GM19240 (cell line): ENCODE results near the gene MRPL24.
"Not testable (repeated sequence)": the region's sequence is repeated elsewhere in the genome, so short reads cannot be mapped to it uniquely, and the experiment has no call there.

Experiments used
- DNase-seq: peaks from one replicate; pipeline ENCODE4 v3.0.0; 2011; ENCODE audit warnings: low spot score; ENCODE audit not compliant: insufficient read length

Gene MRPL24

GRCh38 chr1:156760092-156760795 is 19.4 kb upstream of the MRPL24 start:
- DNase-seq: no peak

- not testable (repeated sequence) for DNase-seq
Observed at GRCh38 chr1:156757572-156758253, 16.8 kb upstream of the MRPL24 start.

GRCh38 chr1:156756355-156756754 is 15.5 kb upstream of the MRPL24 start:
- DNase-seq: no peak

GRCh38 chr1:156755527-156755950 is 14.7 kb upstream of the MRPL24 start:
- no peak for DNase-seq

GRCh38 chr1:156754219-156754618 is 13.3 kb upstream of the MRPL24 start:
- no peak for DNase-seq

GRCh38 chr1:156752843-156753482 is 12.1 kb upstream of the MRPL24 start:
- DNase-seq: no peak

GRCh38 chr1:156751757-156752481 is 11.0 kb upstream of the MRPL24 start:
- DNase-seq: peak; percentile 91

- no peak for DNase-seq
Observed at GRCh38 chr1:156751451-156751756, 10.5 kb upstream of the MRPL24 start, which contains the start of gene HDGF. HDGF (minus strand) TSS chr1:156751675; CDS start chr1:156751429, 246 bp downstream.

- DNase-seq: no peak
Observed at GRCh38 chr1:156750711-156751450, 10.0 kb upstream of the MRPL24 start.

- no peak for DNase-seq
Observed at GRCh38 chr1:156750191-156750672, 9.3 kb upstream of the MRPL24 start.

GRCh38 chr1:156749419-156750118 is 8.7 kb upstream of the MRPL24 start:
- DNase-seq: no peak

GRCh38 chr1:156748670-156749418 is 8.0 kb upstream of the MRPL24 start:
- DNase-seq: no peak

- no peak for DNase-seq
Observed at GRCh38 chr1:156747742-156748669, 7.1 kb upstream of the MRPL24 start.

- DNase-seq: no peak
Observed at GRCh38 chr1:156746728-156747631, 6.1 kb upstream of the MRPL24 start.

GRCh38 chr1:156746406-156746727 is 5.5 kb upstream of the MRPL24 start:
- no peak for DNase-seq

- no peak for DNase-seq
Observed at GRCh38 chr1:156745881-156746280, 5.0 kb upstream of the MRPL24 start.

GRCh38 chr1:156744786-156745419 is 4.0 kb upstream of the MRPL24 start:
- DNase-seq: no peak
